Calu3 (cell line): ENCODE data around the gene SLC8A3. TPM values are rescaled to one million over a fixed set of nuclear protein-coding genes. Genes with fewer than 3 reads are reported as not detected.

Source experiments
- BruUV-seq: library from RNA; stranded (reverse); fragments of 400-500 nt; replicated peaks from 2 replicates; lab custom pipeline; 2021; lab: Mats Ljungman, UMichigan
- CTCF ChIA-PET: fragments of 300-600 bp; sonication (Branson Sonifier 250); formaldehyde crosslinking; loops from one replicate; lab custom pipeline; 2022; ENCODE audit warnings: antibody characterized with exemption; lab: Charles Lee
- DNase-seq: peaks from one replicate; pipeline ENCODE4 v3.0.0; 2022
- H3K27ac Mint-ChIP-seq: one replicate; pipeline ENCODE4 v1.8.0; 2022; ENCODE audit warnings: mixed read lengths; ENCODE audit not compliant: unreplicated experiment
- H3K27me3 Mint-ChIP-seq: one replicate; pipeline ENCODE4 v1.8.0; 2022; ENCODE audit warnings: mixed read lengths; ENCODE audit not compliant: unreplicated experiment
- H3K36me3 Mint-ChIP-seq: one replicate; pipeline ENCODE4 v1.8.0; 2022; ENCODE audit warnings: mild to moderate bottlenecking, moderate library complexity, mixed read lengths; ENCODE audit not compliant: insufficient read depth, unreplicated experiment
- H3K4me1 Mint-ChIP-seq: one replicate; pipeline ENCODE4 v1.8.0; 2022; ENCODE audit warnings: mild to moderate bottlenecking, low read depth, mixed read lengths; ENCODE audit not compliant: unreplicated experiment
- H3K4me3 Mint-ChIP-seq: one replicate; pipeline ENCODE4 v1.8.0; 2022; ENCODE audit warnings: mild to moderate bottlenecking, low read depth, moderate library complexity, mixed read lengths; ENCODE audit not compliant: unreplicated experiment
- H3K9me3 Mint-ChIP-seq: one replicate; pipeline ENCODE4 v1.8.0; 2022; ENCODE audit warnings: low read depth, mixed read lengths; ENCODE audit not compliant: unreplicated experiment
- CTCF ChIP-seq: fragments of 200-600 bp; IDR thresholded peaks from one replicate; pipeline ENCODE4 v1.8.0; 2022; ENCODE audit warnings: antibody characterized with exemption; ENCODE audit not compliant: unreplicated experiment
- intact Hi-C: fragments of 100-400 bp; cut with micrococcal nuclease; formaldehyde crosslinking; loops from one replicate; pipeline ENCODE4 v1.10.0; 2022; ENCODE audit not compliant: unreplicated experiment
- total RNA-seq: library from RNA; stranded (reverse); gene quantifications from 2 replicates; pipeline ENCODE4 v1.2.3, GENCODE V29; 2022

The SLC8A3 gene
- total RNA-seq, 1 experiment from 2014 or later: not detected

- no peak overlapping the region for H3K27ac Mint-ChIP-seq
- H3K4me1 Mint-ChIP-seq: no peaks in the 10 kb centered on the region
- peaks cover 5% of the 10 kb centered on the region for H3K36me3 Mint-ChIP-seq
- intact Hi-C loops: no loop called here
- no peak for TF ChIP-seq CTCF
- H3K4me3 Mint-ChIP-seq: no peak overlapping the region
- H3K27me3 Mint-ChIP-seq: peaks cover 84% of the 10 kb centered on the region
- no peak for DNase-seq
- no peaks in the 10 kb centered on the region for H3K9me3 Mint-ChIP-seq
- CTCF ChIA-PET: no interaction called here
- no TSS peak for BruUV-seq
These were observed 25.1 kb upstream of the SLC8A3 start for GRCh38 chr14:70213721-70214282.

- DNase-seq: no peak
- H3K27me3 Mint-ChIP-seq: peaks cover 91% of the 10 kb centered on the region
- no peaks in the 10 kb centered on the region for H3K9me3 Mint-ChIP-seq
- peaks cover 5% of the 10 kb centered on the region for H3K36me3 Mint-ChIP-seq
- BruUV-seq: no TSS peak
- intact Hi-C loops: no loop called here
- CTCF ChIA-PET: interaction anchor here (0.5 kb wide), 1 partner anchor 89 kb away, joined by 3 read pairs; no protein-coding TSS in a partner anchor
- H3K4me1 Mint-ChIP-seq: no peaks in the 10 kb centered on the region
- H3K27ac Mint-ChIP-seq: no peak overlapping the region
- no peak overlapping the region for H3K4me3 Mint-ChIP-seq
- no peak for TF ChIP-seq CTCF
These were observed 24.0 kb upstream of the SLC8A3 start for GRCh38 chr14:70212752-70213151.

- DNase-seq: no peak
- Mint-ChIP-seq H3K4me3 (no peak overlapping the region), H3K9me3 (no peaks in the 10 kb centered on the region), H3K36me3 (no peaks in the 10 kb centered on the region), H3K27ac (no peak overlapping the region), H3K27me3 (peaks cover 93% of the 10 kb centered on the region), H3K4me1 (no peaks in the 10 kb centered on the region)
- CTCF ChIA-PET: no interaction called here
- TF ChIP-seq CTCF: no peak
- no TSS peak for BruUV-seq
- intact Hi-C loops: no loop called here
These were observed 19.6 kb upstream of the SLC8A3 start for GRCh38 chr14:70208380-70208779.

GRCh38 chr14:70203686-70204085 is 14.9 kb upstream of the SLC8A3 start:
- Mint-ChIP-seq H3K36me3 (no peaks in the 10 kb centered on the region), H3K9me3 (no peaks in the 10 kb centered on the region), H3K27ac (no peak overlapping the region), H3K4me1 (no peaks in the 10 kb centered on the region), H3K27me3 (peaks cover 75% of the 10 kb centered on the region), H3K4me3 (no peak overlapping the region)
- CTCF ChIA-PET: no interaction called here
- TF ChIP-seq CTCF: no peak
- intact Hi-C loops: no loop called here
- no TSS peak for BruUV-seq
- no peak for DNase-seq
